Retinal pigment epithelial cell (primary cell): ENCODE results near the gene RPP38.

ENCODE experiments used
- DNase-seq: peaks from one replicate; pipeline ENCODE4 v3.0.0-alpha.2; 2010; ENCODE audit warnings: low read depth
- H3K4me3 ChIP-seq: 2 replicates; pipeline ENCODE4 v1.5.1; 2011; ENCODE audit warnings: mild to moderate bottlenecking, low read length, control low read depth, moderate library complexity
- TF ChIP-seq, protein P1 (sequence below): conservative IDR thresholded peaks from 2 replicates; pipeline ENCODE4 v1.5.1; 2011; ENCODE audit warnings: low read depth, low read length, control low read depth, inconsistent platforms

RPP38 gene

GRCh38 chr10:15137636-15138035 is 40.5 kb downstream of the RPP38 start:
- DNase-seq, result no peak
- no peak overlapping the region for H3K4me3 ChIP-seq
- TF ChIP-seq, protein P1, sequence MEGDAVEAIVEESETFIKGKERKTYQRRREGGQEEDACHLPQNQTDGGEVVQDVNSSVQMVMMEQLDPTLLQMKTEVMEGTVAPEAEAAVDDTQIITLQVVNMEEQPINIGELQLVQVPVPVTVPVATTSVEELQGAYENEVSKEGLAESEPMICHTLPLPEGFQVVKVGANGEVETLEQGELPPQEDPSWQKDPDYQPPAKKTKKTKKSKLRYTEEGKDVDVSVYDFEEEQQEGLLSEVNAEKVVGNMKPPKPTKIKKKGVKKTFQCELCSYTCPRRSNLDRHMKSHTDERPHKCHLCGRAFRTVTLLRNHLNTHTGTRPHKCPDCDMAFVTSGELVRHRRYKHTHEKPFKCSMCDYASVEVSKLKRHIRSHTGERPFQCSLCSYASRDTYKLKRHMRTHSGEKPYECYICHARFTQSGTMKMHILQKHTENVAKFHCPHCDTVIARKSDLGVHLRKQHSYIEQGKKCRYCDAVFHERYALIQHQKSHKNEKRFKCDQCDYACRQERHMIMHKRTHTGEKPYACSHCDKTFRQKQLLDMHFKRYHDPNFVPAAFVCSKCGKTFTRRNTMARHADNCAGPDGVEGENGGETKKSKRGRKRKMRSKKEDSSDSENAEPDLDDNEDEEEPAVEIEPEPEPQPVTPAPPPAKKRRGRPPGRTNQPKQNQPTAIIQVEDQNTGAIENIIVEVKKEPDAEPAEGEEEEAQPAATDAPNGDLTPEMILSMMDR, result no peak

DNA sequence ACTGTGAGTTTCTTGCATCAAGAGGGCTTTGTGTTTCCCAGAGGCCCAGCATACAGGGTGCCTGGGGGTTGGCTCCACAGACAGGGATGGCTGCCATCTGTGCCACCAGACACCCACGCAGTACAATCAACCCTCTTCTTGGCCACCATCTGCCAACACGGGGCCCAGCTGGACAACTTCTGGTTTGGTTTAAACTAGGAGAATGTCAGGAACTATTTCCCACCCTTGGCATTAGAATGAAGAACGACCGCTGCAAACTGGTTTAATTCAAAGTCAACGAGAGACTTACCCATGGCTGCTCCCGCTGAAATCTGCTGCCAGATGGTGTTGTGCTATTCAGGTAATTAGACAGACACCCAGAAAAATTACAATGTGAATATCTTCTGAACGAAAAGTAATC is 43.5 kb downstream of the RPP38 start:
- no peak for DNase-seq
- H3K4me3 ChIP-seq, result no peak overlapping the region
- TF ChIP-seq, protein P1, result no peak

DNA sequence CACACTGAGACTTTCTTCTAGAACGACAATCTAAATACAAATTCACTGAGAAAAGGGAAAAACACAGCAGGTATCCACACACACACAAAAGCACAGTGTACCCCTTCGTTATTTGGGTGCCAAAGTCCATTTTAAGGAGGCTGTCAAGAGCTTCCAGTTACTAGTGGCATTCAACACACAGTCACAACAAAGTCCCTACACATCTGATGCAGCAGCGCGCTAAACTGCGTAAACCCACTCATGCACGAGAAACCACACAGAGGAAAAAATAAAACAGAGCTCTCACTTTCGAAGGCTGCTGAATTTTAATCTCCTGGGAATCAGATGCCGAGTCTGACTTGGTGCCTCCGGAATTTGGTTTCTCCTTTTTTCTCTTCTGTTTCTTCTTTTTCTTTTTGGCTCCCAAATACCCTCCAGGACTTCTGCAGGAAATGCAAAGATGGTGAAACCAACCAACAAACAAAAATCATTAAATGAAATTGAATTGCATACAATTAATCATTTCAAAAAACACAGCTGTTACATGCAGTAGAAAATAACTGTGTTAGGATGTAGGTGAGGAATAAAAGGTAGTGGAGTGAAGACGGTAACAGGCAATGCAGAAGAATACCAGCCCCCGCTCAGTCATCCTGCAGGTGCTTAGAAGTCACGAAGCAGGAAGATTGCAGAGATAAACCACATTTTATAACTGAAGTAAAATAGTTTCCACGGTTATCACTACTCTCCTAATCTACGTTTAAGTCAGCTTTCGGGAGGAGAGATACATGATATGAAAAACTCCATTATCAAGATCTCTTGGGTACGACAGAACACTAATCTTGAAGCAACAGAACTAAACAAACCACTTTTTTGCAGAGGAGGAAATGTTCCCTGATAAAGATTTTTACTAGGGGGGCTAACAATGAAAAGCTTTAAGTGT is 44.2 kb downstream of the RPP38 start:
- no peak for DNase-seq
- H3K4me3 ChIP-seq, result no peak overlapping the region
- TF ChIP-seq, protein P1, result no peak

GRCh38 chr10:15144788-15145187 is 47.6 kb downstream of the RPP38 start:
- no peak overlapping the region for H3K4me3 ChIP-seq
- TF ChIP-seq, protein P1, result no peak
- DNase-seq, result no peak

DNA sequence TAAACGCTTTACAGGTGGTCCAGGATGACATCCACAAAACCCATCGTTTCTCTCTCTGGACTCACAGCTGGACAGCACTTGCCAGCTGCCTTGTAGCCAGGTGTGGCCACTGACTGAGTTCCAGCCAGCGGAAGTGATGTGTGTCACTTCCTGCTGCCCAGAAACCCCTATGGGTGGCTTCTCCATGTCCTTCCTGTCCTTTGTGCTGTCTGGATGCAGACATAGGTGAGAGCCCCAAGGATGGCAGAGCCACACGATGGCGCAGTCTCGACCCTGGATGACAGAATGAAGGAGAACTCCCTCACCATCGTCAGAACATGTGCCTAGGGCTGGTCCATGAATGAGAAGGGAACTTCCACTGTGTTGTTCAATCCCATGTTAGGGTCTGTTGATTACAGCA is 49.2 kb downstream of the RPP38 start:
- no peak overlapping the region for H3K4me3 ChIP-seq
- TF ChIP-seq, protein P1, result no peak
- no peak for DNase-seq

DNA sequence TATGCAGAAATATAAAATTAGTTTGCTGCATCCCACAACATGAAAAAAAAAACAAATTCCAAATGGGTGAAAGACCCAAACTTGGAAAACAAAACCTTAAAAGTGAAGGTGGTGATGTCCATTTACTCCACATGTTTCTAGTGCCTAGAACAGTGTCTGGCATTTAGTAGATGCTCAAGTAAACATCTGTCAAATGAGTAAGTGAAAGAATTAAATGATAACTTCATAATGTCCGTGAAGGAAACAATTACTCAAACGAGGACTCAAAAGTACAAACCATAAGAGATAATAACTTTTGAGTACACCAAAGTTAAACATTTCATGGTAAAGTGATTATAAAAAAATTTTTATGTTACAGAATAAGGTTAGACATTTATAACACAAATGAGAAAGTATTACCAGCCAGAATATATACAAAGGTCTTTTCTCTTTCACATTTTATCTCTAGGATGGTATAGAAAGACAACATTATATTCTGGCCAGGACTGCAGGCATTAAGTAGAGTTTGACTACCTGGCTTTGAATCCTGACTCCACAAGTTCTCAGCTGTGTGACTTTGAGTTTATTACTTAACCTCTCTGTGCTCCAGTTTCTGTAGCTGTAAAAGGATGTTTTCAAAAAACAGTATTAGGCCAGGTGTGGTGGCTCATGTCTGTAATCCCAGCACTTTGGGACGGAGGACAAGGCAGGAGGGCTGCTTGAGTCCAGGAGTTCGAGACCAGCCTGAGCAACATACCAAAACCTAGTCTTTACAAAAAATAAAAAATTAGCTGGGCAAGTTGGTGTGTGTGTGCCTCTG is 50.6 kb downstream of the RPP38 start:
- TF ChIP-seq, protein P1, result no peak
- DNase-seq, result no peak
- H3K4me3 ChIP-seq, result no peak overlapping the region
